Stimulated activated CD8-positive, alpha-beta memory T cell treated with anti-CD3 and anti-CD28 coated beads, Interleukin-2, amount 100 ng/mL, for 48 hours (primary cell): ENCODE measurements around the gene RABL6.

Experiments
- DNase-seq, 2 donors: peaks; one replicate each; pipeline ENCODE4 v3.0.0-alpha.2; 2020; ENCODE audit warnings: low read depth in 2 of 2

RABL6 gene

DNA sequence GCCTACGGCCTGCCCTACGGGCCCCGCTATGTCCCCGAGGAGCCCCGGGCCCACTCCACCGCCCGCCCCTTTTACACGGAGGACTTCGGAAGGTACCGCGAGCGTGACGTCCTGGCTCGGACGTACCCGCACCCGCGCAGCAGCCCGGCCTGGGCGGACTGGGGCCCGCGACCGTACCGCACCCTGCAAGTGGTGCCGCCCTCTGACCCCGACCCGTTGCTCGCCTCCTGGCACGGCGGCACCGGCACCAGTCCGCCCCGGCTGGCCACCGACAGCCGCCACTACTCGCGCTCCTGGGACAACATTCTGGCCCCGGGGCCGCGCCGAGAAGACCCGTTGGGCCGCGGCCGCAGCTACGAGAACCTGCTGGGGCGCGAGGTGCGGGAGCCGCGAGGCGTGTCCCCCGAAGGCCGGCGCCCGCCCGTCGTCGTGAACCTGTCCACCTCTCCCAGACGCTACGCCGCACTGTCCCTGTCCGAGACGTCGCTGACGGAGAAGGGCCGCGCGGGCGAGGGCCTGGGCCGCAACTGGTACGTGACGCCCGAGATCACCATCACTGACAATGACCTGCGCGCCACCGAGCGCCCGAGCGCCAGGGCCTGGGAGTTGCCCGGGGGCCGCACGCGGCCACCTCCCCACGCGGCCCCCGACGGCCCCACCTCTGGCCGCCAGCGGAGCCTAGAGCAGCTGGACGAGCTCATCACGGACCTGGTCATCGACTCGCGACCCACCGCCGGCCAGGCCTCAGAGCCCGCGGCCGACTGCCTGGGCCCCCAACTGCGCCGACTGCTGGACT lies 37.9 kb downstream of the RABL6 start:
- no peak for DNase-seq

DNA sequence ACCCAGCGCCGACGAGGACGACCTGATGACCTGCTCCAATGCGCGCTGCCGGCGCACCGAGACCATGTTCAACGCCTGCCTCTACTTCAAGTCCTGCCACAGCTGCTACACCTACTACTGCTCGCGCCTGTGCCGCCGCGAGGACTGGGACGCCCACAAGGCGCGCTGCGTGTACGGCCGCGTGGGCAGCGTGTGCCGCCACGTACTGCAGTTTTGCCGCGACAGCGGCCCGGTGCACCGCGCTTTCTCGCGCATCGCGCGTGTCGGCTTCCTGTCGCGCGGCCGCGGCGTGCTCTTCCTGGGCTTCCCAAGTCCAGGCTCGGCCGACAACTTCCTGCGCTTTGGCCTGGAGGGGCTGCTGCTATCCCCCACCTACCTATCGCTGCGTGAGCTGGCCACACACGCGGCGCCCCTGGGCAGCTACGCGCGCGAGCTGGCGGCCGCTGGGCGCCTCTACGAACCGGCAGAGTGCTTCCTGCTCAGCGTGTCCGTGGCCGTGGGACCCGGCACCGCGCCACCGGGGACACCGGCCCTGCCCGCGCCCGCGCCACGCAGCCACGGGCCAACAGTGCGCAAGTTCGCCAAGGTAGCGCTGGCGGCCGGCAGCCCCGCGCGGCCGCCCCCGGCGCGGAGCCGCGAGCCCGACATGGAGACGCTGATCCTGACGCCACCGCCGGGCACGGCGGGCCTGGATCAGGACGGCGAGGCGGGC lies 38.8 kb downstream of the RABL6 start:
- no peak for DNase-seq

DNA sequence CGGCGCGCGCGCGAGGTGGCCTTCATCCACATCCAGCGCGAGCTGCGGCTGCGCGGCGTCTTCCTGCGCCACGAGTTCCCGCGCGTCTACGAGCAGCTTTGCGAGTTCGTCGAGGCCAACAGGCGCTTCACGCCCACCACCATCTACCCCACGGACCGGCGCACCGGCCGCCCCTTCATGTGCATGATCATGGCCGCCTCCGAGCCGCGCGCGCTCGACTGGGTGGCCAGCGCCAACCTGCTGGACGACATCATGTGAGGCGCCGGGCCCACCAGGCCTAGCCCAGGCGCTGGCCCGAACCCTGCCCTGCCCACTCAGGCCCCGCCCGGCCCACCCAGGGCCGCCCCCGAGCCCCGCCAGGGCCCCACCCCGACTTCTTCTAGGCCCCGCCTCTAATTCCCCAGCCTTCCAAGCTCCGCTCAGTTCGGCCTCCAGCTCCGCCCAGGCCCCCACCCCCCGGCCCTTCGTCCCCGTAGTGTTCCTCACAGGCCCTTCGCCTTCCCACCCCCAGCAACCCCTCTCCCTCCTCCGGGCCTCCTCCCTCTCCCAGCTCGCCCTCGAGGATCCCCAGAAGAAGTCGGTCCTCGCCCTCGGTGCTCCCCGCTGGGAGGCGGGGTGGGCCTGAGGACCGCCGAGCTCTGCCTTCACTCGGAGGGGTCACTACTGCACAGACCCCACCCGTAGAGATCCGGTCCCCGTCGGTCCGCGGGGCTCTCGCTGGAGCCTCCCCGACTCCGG lies 39.5 kb downstream of the RABL6 start:
- no peak for DNase-seq

DNA sequence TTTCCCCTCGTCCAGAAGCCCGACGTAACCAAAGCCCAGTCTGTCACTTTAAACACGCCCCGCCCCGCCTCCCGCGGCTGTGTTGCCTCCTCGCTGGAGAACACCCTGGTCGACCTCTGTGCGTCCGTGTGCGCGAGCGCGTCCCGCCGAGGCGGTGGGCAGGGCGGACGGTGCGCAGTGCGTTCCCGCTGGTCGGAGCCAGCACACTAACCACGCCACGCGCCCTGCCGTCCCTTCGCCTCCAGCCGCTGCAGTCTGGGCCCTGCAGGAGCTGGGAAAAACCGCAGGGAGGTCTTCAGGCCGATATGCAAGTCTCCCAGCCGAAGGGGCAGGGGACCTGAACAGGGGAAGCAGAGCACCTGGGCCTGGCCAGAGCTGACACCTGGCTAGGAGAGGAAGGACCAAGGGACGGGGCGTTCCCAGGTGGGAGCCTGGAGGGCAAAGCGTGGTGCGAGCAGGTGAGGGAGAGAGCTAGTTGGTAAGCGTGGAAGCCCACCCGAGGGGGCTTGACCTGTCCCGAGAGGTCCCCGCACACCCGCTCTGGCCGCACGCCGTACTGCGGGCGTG lies 40.2 kb downstream of the RABL6 start:
- DNase-seq = peak; percentile 80 to 83

DNA sequence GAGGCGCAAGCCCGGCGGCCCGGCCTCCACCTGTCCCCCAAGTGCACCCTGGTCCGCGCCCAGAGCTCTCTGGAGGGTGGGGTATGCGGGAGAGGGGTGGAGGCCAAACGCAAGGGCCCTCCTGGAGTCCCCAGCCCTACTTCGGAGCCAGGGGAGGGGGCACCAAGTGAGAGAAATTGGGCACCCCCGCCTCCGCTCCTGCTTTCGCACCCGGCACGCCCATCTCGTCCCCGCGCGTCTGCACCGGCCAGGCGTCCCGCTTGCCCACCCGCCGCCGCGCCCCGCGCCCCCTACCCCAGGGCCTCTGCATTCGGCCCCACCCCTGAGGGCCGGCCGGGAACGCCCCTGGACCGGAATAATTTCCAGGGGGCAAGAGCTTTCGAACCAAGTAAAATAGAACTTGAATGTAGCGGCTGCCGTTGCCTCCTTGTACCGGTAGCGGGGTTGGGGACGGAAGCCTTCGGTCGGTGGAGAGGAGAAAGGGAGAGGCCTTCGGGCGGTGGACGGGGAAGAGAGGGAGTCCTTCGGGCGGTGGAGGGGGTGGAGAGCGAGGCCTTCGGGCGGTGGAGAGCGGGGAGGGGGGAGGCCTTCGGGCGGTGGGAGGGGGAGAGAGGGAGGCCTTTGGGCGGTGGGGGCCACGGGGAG lies 40.8 kb downstream of the RABL6 start:
- no peak for DNase-seq

DNA sequence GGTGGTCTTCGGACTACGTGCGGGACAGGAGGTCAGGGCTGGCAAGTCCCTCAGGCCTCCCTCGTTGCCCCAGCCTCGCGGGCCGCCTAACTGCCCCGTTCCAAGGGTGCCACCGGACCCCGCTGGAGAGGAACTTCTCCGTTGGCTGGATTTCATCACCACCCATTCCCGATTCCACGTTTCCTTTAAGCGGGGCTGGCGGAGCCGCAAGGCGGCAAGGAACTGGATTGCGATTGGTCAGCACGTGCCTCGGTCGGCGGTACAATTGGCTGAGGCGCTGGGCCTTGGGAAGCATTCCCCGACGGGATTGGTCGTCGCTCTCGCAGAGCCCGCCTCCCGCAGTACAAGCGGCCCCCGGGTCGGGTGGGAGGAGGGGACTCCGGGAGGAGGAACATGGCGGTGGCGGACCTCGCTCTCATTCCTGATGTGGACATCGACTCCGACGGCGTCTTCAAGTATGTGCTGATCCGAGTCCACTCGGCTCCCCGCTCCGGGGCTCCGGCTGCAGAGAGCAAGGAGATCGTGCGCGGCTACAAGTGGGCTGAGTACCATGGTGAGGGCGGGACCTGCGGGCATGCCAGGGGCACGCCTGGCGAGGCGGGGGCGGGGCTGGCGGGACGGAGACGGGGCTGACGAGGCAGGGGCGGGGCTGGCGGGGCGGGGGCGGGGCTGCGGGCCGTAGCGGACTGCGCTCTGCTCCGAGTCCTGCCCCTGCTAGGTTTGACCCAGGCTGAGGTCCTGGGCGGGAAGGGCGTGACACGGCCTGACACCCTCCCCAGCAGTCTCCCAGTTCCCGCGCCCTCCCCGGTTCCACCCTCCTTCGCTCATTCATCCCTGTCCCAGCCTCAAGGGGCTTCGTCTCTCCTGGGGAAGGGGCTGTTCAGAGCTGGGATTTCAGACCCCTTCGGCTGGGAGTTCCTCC lies 41.6 kb downstream of the RABL6 start, which contains the start of gene PHPT1:
Gene PHPT1, plus strand, starts transcription at position 372 of the 922 bp plus-strand sequence. Its CDS starts 22 bp downstream, at position 394.
- peak; percentile 93 to 97 for DNase-seq

DNA sequence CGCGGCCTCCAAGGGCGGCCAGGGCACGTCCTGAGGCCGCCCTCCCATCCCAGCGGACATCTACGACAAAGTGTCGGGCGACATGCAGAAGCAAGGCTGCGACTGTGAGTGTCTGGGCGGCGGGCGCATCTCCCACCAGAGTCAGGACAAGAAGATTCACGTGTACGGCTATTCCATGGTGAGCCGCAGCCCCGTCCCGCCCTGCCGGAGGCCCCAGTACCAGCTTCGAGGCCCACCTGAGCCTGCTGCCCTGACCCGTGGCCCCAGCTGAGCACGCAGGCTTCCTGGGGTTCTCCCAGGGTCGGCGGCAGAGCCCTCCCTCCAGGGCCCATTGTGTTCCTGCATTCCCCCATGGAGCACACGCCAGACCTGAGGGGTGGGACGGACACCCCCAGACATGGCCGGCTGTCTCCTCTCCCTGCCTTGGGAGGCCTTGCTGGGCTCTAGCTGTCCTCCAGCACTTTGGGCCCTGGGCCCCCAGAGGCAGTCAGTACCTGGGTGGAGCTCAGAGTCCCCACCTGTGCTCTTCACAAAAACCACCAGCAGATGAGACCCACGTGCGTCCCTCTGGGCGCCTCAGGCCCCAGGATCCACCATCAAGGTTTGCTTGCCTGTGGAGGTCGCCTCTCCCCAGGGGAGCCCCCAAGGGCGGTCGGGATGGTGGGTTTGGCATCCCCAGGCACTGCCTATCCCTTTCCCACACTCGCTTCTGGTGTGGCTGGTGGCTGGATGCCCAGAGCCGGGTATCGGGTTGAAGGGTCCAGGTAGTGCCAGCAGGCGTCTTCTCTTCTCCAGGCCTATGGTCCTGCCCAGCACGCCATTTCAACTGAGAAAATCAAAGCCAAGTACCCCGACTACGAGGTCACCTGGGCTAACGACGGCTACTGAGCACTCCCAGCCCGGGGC lies 42.5 kb downstream of the RABL6 start:
- DNase-seq = no peak

DNA sequence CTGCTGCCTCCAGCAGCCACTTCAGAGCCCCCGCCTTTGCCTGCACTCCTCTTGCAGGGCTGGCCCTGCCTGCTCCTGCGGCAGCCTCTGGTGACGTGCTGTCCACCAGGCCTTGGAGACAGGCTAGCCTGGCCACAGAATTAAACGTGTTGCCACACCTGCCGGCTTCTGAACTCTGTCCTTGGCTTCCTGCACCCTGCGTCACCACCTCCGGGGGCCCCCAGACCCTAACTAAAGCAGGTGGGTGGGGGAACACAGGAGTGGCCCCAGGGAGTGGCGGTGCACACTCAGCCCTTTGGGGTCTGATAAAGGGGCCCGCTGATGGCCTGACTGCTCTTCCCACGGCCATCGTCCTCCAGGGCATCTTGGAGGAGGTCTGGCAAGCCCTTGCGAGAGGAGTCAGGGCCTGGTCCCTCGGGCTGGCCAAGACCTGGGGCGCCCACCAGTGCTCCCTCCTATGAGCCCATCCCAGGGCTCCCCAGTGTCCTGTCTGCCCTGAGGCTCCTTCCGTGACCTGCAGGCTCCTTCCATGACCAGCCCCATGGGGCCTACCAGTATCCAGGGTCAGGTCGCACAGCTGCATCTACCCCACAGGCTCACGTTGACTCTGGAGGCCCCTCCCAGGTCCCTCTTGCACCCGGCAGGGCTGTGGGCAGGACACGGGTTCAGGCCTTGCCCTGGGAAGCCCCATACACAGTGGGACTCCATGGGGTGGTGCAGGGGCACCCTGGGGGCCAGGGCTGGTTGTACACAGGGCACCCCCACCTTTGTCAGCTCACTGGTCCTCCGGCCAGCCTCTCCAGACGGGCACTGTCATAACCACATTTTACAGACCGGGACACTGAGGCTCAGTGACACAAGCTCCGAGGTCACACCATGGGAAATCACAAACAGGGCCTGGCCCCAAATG lies 43.4 kb downstream of the RABL6 start:
- no peak for DNase-seq

DNA sequence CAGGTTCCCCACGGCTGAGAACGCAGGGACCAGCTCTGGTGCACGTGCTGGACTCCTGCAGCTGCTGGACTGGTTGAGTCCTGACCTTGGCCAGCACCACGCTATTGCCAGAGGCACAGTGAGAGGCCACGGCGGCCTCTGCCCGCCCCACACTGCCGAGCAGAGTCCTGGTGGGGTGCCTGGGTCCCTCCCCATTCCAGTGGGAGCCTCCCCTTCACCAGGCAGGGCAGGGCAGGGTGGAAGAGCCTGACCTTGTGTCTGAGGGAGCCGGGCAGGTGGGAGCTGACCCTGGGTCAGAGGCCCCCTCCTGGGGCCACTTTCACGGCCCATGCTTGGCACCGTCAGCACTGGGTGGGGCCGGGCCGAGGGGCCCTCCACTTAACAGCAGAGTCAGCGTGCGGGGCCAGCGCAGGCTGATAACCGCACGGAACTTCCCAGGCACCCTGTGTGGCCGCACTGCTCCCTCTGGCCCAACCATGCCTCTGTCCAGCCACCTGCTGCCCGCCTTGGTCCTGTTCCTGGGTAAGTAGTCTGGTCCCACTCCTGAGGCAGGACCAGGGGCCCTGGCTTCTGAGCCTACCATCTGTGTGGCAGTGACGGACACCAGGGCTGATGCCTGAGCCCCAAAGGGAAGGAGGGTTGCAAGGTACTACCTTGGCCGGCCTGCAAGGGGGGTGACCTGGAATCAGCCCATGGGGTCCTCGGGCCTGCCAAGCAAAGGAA lies 44.4 kb downstream of the RABL6 start, which contains the start of gene MAMDC4:
Gene MAMDC4, plus strand, starts transcription at position 406 of the 723 bp plus-strand sequence. Its CDS starts 71 bp downstream, at position 477.
- DNase-seq = no peak

DNA sequence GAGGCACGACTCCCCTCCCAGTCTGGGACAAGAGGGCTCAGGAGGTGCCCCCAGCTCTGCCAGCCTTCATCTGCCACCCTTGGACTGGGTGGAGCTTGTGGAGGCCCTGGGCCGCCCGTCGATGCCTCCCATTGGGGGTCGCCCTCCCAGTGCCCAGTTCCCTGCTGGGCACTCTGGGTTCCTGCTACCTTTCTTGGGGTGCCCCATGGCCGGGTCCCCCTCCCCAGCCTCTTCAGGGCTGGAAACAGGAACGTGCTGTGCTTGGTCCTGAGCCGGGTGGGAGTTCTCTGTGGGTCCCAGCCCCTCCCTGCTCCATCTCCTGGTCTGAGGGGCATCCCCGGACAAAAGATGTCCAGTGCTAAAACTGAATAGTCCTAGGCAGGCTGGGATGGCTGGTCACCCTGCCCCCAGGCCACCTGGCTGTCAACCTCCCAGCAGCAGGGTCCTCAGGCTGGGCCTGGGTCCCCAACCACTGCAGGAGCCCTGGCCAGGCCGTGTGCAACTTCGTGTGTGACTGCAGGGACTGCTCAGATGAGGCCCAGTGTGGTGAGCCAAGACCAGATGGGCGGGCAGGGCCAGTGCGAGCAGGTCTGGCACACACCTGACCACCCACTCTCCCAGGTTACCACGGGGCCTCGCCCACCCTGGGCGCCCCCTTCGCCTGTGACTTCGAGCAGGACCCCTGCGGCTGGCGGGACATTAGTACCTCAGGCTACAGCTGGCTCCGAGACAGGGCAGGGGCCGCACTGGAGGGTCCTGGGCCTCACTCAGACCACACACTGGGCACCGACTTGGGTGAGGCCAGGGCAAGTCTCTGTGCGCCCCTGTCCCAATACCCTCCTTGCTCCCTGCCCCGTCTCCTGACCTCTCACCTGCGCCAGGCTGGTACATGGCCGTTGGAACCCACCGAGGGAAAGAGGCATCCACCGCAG lies 45.2 kb downstream of the RABL6 start:
- no peak for DNase-seq

DNA sequence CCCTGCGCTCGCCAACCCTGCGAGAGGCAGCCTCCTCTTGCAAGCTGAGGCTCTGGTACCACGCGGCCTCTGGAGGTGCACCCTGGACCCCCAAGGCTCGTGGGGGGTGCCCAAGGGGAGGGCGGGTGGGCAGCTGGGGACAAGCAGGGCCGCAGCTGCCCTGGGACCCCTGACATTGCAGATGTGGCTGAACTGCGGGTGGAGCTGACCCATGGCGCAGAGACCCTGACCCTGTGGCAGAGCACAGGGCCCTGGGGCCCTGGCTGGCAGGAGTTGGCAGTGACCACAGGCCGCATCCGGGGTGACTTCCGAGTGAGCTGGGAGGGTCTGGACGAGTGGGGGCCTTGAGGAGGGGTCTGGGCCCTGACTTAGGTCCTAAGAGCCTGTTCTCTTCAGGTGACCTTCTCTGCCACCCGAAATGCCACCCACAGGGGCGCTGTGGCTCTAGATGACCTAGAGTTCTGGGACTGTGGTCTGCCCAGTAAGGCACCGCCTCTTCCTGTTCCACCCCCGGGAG lies 45.9 kb downstream of the RABL6 start:
- no peak for DNase-seq

DNA sequence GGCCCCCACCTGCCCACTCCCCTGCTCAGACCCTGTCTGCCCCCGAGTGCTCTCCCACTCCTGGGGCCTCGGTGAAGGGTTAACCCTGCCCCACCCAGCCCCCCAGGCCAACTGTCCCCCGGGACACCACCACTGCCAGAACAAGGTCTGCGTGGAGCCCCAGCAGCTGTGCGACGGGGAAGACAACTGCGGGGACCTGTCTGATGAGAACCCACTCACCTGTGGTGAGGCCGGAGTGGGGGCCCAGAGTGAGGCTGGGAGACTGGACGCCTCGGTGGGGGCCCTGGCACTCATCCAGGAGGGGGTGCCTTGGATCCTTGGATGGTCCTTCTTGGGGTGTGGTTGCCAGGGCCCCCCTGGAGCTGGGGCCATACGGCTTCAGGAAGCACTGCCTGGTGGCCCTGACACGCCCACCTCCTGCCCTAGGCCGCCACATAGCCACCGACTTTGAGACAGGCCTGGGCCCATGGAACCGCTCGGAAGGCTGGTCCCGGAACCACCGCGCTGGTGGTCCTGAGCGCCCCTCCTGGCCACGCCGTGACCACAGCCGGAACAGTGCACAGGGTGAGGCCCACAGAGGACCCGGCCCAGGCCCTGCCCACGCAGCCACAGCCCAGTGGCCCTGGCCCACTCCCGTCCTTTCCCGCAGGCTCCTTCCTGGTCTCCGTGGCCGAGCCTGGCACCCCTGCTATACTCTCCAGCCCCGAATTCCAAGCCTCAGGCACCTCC lies 46.5 kb downstream of the RABL6 start:
- no peak for DNase-seq

DNA sequence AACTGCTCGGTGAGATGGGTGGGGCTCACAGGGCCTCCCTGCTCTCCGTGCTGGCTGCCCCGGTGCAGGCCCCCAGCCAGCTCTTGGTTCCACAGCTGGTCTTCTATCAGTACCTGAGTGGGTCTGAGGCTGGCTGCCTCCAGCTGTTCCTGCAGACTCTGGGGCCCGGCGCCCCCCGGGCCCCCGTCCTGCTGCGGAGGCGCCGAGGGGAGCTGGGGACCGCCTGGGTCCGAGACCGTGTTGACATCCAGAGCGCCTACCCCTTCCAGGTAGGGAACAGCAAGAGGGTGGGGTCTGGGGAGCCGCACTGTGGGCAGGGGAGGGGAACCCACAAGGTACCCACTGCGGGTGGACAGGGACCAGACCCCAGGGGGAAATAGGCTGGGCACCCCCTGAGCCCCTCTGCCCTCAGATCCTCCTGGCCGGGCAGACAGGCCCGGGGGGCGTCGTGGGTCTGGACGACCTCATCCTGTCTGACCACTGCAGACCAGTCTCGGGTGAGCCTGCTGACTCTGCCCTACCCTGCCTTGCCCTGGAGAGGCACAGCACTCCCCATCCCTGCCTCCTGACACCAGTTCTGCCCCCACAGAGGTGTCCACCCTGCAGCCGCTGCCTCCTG lies 47.2 kb downstream of the RABL6 start:
- DNase-seq = no peak

DNA sequence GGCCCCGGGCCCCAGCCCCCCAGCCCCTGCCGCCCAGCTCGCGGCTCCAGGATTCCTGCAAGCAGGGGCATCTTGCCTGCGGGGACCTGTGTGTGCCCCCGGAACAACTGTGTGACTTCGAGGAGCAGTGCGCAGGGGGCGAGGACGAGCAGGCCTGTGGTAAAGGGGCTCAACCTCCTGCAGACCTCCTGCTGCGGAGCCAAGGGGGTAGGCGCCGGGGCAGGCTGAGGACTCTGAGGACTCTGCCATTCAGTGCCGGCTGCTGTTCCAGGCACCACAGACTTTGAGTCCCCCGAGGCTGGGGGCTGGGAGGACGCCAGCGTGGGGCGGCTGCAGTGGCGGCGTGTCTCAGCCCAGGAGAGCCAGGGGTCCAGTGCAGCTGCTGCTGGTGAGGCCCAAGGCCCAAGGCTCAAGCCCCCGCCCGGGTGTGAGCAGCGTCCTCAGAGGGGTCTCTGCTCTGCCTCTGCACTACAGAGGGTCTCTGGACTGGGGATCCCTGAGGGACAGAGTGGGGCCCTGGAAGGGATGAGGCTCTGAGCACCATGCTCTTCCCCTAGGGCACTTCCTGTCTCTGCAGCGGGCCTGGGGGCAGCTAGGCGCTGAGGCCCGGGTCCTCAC lies 47.8 kb downstream of the RABL6 start:
- no peak for DNase-seq

DNA sequence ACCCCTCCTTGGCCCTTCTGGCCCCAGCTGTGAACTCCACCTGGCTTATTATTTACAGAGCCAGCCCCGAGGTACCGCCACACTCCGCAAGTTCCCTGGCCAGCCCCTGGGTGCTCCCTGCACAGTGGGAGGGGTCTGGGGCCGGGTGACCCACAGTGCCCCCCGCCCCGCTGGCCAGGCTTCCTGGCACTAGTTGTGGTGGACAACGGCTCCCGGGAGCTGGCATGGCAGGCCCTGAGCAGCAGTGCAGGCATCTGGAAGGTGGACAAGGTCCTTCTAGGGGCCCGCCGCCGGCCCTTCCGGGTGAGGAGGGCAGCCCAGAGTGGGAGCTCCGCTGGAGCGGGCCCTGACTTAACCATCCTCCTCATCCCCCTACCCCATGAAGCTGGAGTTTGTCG lies 48.3 kb downstream of the RABL6 start:
- no peak for DNase-seq
